ENCODE data around the gene SHISA2.

SHISA2 gene

GRCh38 chr13:26017196-26017921 is 34.5 kb downstream of the SHISA2 start:
- no peak for DNase-seq

DNA sequence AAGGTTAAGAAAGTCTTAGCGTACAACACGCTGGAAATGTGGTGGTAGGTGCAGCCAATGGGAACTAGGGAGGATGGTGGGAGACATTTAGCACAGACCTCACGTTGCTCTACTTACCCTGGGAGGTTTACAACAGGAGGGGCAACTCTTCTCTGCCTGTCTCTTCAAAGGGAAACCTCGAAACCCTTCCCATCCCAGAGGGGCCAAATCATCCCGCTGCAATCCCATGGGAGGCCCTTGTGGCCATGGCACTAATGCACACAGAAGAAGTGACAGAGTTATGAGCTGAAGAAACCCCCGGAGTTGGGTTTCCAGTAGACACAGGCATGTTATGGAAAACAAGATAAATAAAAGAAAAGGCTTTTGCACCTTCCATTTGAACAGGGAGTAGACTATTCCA is 35.6 kb downstream of the SHISA2 start:
- no peak for DNase-seq

GRCh38 chr13:26015271-26016125 is 36.3 kb downstream of the SHISA2 start:
- DNase-seq, result no peak

- DNase-seq, result no peak
Observed at GRCh38 chr13:26012995-26013394, 38.8 kb downstream of the SHISA2 start.

GRCh38 chr13:26011996-26012821 is 39.6 kb downstream of the SHISA2 start:
- no peak for DNase-seq

GRCh38 chr13:26011208-26011573 is 40.6 kb downstream of the SHISA2 start:
- DNase-seq, result no peak

- DNase-seq, result peak; percentile 18
Observed at GRCh38 chr13:26010487-26011207, 41.2 kb downstream of the SHISA2 start.

- DNase-seq, result no peak
Observed at GRCh38 chr13:26007261-26008125, 44.3 kb downstream of the SHISA2 start.
